ENCODE results near the gene DPYD. TPM values are rescaled to one million over a fixed set of nuclear protein-coding genes. Genes with fewer than 3 reads are reported as not detected.

The DPYD gene
- total RNA-seq, 4 donors from 2014 or later: 30.6 to 58.4 (median 35.4) TPM

DNA sequence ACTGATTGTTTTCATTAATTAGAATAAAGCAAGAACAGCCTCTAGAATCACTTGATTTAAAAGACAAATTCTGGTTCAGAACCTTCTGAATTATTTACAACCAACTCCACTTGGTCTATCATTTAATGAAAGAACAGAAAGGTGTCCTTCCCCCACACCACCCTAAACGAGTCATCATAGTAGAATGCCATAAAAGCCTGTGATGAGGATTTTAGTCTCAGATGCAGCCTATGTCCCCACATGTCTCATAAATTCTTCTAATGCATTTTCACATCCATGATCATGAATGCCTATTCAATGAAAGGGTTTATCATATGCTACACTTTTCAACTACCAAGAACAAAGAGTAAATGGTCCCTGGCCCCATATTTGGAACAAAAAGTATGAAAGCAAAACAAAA lies 508.1 kb downstream of the DPYD start:
- no peak overlapping the region for H3K4me3 ChIP-seq
- WGBS, 2 donors: 0% methylated on average over 1 of the region's 1 CpG
- H3K36me3 ChIP-seq: no peaks in the 10 kb centered on the region
- intact Hi-C loops (cut with DNase I): no loop called here
- DNase-seq: no peak
- H3K27ac ChIP-seq: no peak overlapping the region
- H3K9me3 ChIP-seq: no peaks in the 10 kb centered on the region
- no peaks in the 10 kb centered on the region for H3K4me1 ChIP-seq
- H3K27me3 ChIP-seq: no peaks in the 10 kb centered on the region
- TF ChIP-seq, protein P1, sequence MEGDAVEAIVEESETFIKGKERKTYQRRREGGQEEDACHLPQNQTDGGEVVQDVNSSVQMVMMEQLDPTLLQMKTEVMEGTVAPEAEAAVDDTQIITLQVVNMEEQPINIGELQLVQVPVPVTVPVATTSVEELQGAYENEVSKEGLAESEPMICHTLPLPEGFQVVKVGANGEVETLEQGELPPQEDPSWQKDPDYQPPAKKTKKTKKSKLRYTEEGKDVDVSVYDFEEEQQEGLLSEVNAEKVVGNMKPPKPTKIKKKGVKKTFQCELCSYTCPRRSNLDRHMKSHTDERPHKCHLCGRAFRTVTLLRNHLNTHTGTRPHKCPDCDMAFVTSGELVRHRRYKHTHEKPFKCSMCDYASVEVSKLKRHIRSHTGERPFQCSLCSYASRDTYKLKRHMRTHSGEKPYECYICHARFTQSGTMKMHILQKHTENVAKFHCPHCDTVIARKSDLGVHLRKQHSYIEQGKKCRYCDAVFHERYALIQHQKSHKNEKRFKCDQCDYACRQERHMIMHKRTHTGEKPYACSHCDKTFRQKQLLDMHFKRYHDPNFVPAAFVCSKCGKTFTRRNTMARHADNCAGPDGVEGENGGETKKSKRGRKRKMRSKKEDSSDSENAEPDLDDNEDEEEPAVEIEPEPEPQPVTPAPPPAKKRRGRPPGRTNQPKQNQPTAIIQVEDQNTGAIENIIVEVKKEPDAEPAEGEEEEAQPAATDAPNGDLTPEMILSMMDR (IDR thresholded peaks at IDR 0.05): no peak
- TF ChIP-seq POLR2A (IDR thresholded peaks at IDR 0.05): no peak

DNA sequence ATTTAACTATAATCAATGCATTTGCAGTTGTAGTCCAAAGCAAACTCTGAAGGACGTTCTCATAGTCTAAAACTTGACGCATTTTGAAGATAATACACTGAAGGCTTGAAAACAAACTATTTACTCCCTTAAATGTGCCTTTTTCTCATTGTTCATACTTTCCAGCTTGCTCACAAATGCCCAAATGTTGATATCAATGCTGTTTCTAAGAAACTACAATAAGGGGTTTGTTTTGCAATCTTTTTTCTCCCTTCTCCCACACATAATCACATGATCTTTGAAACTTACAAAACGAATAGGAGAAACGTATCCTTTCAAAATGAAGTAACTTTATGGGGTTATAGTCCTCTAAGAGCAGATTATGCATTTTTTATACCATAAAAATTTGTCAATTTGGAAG lies 508.7 kb downstream of the DPYD start:
- H3K9me3 ChIP-seq: no peaks in the 10 kb centered on the region
- no peak overlapping the region for H3K27ac ChIP-seq
- H3K27me3 ChIP-seq: no peaks in the 10 kb centered on the region
- WGBS, 2 donors: 80 to 85% methylated on average over 4 of the region's 4 CpGs
- no peaks in the 10 kb centered on the region for H3K36me3 ChIP-seq
- no peaks in the 10 kb centered on the region for H3K4me1 ChIP-seq
- H3K4me3 ChIP-seq: no peak overlapping the region
- intact Hi-C loops (cut with DNase I): no loop called here
- DNase-seq: no peak
- TF ChIP-seq, protein P1 (IDR thresholded peaks at IDR 0.05): no peak
- no peak for TF ChIP-seq POLR2A (IDR thresholded peaks at IDR 0.05)

DNA sequence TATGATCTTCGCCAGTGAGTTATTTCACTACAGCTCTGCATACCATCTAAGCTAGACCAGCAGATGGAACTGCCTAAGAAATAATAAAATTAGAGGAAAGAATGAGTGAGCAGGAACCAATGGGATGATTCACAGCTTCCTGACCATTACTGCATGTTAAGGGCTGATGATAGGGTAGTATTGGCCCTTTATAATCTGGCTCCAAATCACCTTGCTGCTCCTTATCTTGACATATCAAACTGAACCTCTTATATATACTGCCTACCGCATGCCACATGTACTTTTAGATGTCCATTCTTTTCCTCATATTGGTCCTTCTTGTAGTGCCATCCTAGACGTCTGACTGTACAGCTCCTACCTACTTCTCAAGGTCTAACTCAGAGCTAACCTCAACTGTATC lies 524.4 kb downstream of the DPYD start:
- Histone ChIP-seq H3K4me3 (no peak overlapping the region), H3K4me1 (no peaks in the 10 kb centered on the region), H3K27me3 (no peaks in the 10 kb centered on the region), H3K36me3 (no peaks in the 10 kb centered on the region), H3K9me3 (no peaks in the 10 kb centered on the region), H3K27ac (no peak overlapping the region)
- no peak for DNase-seq
- intact Hi-C loops (cut with DNase I): no loop called here
- TF ChIP-seq, protein P1 (IDR thresholded peaks at IDR 0.05): no peak
- TF ChIP-seq POLR2A (IDR thresholded peaks at IDR 0.05): no peak
- WGBS, 2 donors: 82 to 87% methylated on average over 3 of the region's 3 CpGs

DNA sequence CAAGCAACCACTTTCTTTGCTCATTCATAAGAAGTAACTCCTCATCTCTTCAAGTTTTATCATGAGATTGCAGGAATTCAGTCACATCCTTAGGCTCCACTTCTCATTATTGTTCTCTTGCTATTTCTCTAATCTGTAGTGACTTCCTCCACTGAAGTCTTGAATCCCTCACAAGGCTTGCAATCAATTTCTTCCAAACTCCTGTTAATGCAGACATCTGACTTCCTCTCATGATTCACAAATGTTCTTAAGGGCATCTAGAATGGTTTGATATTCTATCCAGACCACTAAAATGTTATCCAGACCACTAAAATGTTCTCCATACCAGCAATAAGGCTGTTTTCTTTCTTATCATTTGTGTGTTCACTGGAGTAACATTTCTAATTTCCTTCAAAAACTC lies 528.1 kb downstream of the DPYD start:
- DNase-seq: no peak
- TF ChIP-seq, protein P1 (IDR thresholded peaks at IDR 0.05): no peak
- TF ChIP-seq POLR2A (IDR thresholded peaks at IDR 0.05): no peak
- Histone ChIP-seq H3K27ac (no peak overlapping the region), H3K4me1 (no peaks in the 10 kb centered on the region), H3K9me3 (no peaks in the 10 kb centered on the region), H3K4me3 (no peak overlapping the region), H3K36me3 (no peaks in the 10 kb centered on the region), H3K27me3 (no peaks in the 10 kb centered on the region)
- intact Hi-C loops (cut with DNase I): no loop called here

DNA sequence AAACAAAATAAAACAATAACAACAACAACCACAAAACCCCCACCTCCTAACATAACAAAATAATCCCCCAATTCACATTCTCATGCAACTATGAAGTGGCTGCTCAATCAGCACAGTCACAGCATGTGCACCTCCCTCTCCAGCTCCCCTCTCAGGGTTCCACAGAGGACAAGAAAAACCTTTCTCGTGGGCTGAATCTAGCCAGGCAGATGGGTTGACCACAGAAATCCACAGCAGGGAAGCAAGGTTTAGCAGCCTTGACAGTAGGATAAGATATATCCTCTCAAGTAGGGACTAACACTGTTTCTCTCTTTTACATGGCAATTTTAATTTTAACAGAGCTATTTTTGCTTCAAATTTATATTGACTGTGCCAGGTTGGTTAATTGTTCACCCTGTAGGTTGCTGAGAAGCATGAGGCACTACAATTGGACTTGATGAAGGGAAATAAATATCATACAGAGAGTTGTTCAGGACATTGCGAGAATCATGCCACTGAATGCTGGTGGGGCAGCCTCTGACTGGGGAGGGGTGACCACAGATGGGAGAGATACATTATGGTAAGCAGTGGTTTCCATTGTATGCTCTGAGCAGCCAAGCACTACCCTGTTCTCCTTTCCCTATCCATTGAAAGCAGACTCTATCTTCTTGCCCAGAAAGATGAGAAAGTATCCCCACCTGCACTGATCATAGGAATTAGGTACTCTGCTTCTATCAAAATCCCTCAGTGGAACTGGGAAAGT lies 535.1 kb downstream of the DPYD start:
- intact Hi-C loops (cut with DNase I): no loop called here
- Histone ChIP-seq H3K36me3 (no peaks in the 10 kb centered on the region), H3K9me3 (no peaks in the 10 kb centered on the region), H3K4me1 (peaks cover 0 to 8% (median 0%) of the 10 kb centered on the region in 3 donors), H3K27ac (no peak overlapping the region), H3K27me3 (no peaks in the 10 kb centered on the region), H3K4me3 (no peak overlapping the region)
- no peak for TF ChIP-seq POLR2A (IDR thresholded peaks at IDR 0.05)
- TF ChIP-seq, protein P1 (IDR thresholded peaks at IDR 0.05): no peak
- DNase-seq: no peak
- 81 to 83% methylated on average over 2 of the region's 2 CpGs for WGBS, 2 donors
